ENCODE data around the gene SOSTDC1.

The SOSTDC1 gene

DNA sequence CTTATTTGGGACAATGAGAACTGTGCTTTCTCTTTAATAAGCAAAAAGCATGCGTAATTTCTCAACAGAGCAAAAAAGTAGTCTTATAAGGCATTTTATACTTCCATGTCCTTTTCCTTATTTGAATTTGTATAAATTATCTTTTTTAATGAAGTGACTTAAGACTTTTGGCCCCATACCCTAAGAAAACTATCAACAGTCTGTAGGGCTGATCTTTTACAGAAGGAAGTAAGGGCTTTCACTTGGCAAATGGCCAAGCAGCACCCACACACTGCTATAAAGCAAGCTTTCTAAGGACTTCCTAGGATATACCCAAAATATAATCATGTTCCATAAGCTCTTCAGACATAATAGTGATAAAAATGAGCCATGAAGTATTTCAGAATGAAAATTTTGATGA is 47.6 kb downstream of the SOSTDC1 start:
- no peak for DNase-seq

- no peak for DNase-seq
Observed at GRCh38 chr7:16416289-16417282, 49.0 kb downstream of the SOSTDC1 start.

- DNase-seq, result no peak
Observed at GRCh38 chr7:16412274-16413254, 53.0 kb downstream of the SOSTDC1 start.
